TTC549 (cell line): Measurements from ENCODE around the gene ZNG1B.
"Not testable (repeated sequence)": the region's sequence is repeated elsewhere in the genome, so short reads cannot be mapped to it uniquely, and the experiment has no call there.

Source experiments
- FAIRE-seq: peaks from 2 replicates; lab custom pipeline; 2012; peaks lifted over from hg19 to GRCh38; lab: Jason Lieb, UNC

ZNG1B gene

GRCh38 chr2:113503094-113504042 lies 65.9 kb downstream of the ZNG1B start:
- not testable (repeated sequence) for FAIRE-seq

GRCh38 chr2:113504081-113504480 lies 66.6 kb downstream of the ZNG1B start:
- not testable (repeated sequence) for FAIRE-seq

- not testable (repeated sequence) for FAIRE-seq
Observed at GRCh38 chr2:113507394-113508140, 70.1 kb downstream of the ZNG1B start.

DNA sequence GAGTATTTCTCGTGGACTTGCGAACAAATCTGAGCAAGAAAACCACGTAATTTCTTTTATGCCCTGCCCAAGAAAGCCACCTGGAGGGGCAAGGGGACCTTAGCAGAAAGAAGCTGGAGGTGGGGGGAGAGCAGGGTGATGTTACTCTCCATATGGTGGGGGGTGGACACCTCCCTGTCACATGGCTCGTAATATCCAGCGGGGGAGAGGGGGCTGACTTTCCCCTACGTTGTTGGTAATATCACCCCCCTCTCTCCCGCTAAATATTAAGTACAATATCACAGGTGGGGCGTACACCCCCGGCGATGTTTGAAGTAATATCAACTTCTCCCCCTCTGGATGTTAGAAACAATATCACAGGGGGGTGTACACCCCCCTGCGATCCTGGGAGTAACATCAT lies 70.7 kb downstream of the ZNG1B start:
- not testable (repeated sequence) for FAIRE-seq

- FAIRE-seq = not testable (repeated sequence)
Observed at GRCh38 chr2:113510913-113511312, 73.4 kb downstream of the ZNG1B start.

- not testable (repeated sequence) for FAIRE-seq
Observed at GRCh38 chr2:113511859-113512258, 74.4 kb downstream of the ZNG1B start.

GRCh38 chr2:113515457-113515856 lies 78.0 kb downstream of the ZNG1B start:
- not testable (repeated sequence) for FAIRE-seq

DNA sequence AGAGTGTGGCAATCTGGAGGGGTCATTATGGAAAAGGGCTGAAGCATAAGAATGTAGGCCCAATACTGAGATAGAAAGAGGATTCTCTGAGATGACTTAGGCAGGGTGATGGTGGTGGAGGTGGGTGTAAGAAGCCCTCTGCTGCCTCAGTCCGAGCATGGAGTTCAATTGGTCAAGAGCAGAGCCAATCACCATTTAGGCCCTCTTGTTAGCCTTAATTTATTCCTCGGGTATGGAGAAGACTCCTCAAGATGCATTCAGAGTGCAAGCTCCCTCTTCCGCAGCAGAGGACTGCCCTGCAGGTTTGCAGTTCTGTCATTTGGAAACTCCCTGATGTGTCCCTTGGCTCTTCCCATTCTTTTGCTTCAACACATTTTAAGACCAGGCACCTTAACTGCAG lies 78.5 kb downstream of the ZNG1B start:
- not testable (repeated sequence) for FAIRE-seq

DNA sequence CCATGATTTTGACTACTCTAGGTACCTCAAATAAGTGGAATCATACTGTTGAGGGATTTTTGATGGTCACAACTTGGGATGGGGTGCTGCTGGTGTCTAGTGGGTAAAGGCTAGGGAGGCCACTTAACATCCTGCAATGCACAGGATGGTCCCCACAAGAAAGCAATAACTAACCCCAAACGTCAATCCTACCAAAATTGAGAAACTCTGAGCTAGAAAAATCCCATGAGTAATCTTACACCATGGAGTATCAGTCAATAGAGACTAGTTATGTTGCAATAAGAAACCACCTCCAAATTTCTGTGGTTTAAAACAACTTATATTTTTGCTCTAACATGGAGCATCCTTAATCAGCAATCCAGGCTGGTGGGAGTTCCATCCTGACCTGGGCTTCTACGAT lies 79.5 kb downstream of the ZNG1B start:
- FAIRE-seq = not testable (repeated sequence)

GRCh38 chr2:113520837-113521236 lies 83.3 kb downstream of the ZNG1B start:
- FAIRE-seq = not testable (repeated sequence)

GRCh38 chr2:113521492-113521891 lies 84.0 kb downstream of the ZNG1B start:
- FAIRE-seq = not testable (repeated sequence)

DNA sequence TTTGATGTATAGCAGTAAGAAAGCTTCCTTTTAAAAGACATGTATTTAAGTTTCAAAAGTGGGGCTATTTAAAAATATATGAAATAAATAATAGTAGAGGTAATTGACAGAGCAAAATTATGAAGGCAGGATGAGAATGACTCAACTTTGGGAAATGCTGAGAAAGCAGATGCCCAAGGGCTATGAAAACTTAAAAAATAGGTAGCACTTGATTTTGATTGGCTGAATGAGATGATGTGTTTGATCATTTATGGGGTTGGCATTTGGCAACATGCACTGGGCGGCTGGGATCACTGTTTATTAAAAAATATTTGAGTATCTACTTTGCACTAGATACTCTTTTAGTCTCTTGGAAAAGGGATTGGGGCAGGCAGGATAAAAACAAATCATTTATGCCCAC lies 87.5 kb downstream of the ZNG1B start:
- FAIRE-seq = not testable (repeated sequence)

- FAIRE-seq = not testable (repeated sequence)
Observed at GRCh38 chr2:113527350-113528045, 90.0 kb downstream of the ZNG1B start.

DNA sequence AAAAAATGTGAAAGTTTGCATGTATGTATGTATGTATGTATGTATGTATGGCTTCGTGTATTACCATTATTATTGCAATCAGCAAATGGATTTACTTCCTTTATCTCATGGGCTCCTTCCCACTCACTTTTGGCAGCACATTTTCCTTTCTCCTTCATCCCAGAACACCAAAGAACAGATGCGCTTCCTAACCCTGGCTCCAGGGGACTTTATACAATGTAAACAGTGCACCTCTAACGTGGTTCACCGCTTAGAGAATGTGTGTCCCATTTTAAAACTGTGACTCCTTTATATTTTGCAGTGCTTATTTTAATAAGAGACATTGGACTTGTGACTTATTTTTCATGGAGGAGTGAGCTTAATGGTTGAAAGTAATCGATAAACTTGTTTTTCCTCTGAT lies 90.6 kb downstream of the ZNG1B start:
- not testable (repeated sequence) for FAIRE-seq

DNA sequence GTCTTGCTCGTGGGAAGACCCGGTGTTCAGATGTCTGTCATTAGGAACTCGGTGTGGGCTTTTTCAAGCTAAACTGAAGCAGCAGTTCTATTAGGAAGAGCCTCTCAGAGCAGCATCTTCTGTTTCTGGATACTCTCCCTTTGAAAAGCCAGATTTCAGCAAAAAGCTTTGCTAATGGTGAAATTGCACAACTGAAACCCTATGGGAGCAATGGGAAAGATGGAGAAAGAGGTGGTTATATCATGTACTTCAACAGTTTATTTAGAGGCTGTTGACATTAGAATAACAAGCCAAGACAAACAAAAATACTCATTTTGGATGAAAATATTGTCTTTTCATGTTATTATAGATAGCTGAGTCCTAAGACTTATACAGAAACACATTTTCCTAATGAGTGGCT lies 91.4 kb downstream of the ZNG1B start:
- FAIRE-seq = not testable (repeated sequence)

DNA sequence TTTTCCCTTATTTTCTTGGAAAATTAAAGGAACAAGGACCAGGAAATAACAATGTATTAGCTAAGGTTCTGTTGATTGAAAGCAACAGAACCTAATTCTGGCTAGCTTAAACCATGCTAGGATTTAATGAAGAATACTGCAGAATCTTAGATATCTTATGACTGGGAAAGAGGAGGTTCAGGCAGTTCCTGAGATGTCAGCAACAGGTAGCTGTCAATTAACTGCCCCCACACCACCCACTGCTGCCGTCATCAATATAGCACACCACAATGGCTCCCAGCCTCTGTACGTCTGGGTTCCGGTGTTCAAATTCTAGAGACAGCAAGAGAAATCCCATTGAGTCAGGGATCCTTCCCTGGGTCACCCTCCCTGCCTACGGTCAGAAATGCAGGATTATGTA lies 95.5 kb downstream of the ZNG1B start:
- FAIRE-seq = not testable (repeated sequence)

DNA sequence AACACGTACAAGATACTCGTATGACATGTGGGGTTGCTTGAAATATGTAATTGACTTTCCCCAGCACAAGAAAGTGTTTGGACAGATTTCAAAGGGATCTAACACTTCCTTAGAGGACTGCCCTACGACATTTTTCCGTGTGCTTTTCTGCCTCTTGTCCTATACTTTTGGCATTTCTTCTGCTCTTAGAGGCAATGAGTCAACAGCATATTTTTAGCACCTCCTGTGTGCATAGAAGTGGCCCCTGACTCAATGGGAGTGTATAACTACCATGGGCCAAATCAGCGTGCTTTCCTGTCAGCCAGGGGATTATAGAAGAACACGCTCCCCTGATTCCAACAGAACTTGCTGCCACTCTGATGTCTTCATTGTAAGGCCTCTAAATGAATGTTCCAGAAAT lies 99.1 kb downstream of the ZNG1B start:
- FAIRE-seq = not testable (repeated sequence)

GRCh38 chr2:113540834-113541203 lies 103.3 kb downstream of the ZNG1B start:
- FAIRE-seq = not testable (repeated sequence)

DNA sequence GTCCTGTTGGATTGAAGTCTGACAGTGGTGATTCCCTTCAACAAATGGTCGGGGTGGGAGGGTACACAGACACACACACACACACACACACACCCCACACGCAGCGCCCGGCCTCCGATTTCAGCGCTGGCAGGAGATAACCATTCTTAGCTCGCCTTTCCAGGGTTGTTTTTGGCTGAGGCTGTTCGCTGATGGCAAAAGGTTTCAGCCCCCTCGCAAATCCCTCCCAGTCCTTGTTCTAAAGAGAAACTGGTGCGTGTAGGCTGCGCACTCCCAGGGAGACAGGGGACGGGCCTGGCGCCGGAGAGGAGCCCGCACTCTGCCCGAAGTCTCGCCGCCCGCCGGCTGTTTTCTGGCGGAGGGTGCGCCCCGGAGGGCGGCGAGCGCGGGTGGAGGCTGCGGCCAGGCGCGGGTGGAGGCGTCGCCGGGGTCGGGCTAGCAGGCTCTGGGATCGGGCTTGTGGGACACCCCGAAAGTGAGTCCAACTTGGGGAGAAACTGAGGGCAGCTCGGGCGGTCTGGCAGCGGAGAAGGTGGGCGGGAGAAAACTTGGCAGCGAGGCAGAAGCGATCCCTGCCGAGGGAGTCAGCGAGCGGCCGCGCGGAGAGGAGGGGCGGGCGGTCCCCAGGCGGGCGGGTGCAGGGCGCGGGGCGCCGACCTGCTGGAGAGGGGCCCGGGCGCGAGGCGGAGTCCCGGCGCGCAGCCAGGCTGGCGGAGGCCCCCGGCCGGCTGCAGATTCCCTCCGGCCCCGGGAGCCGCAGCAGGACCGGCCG lies 103.9 kb downstream of the ZNG1B start:
- not testable (repeated sequence) for FAIRE-seq

- FAIRE-seq = not testable (repeated sequence)
Observed at GRCh38 chr2:113541976-113542485, 104.5 kb downstream of the ZNG1B start.

DNA sequence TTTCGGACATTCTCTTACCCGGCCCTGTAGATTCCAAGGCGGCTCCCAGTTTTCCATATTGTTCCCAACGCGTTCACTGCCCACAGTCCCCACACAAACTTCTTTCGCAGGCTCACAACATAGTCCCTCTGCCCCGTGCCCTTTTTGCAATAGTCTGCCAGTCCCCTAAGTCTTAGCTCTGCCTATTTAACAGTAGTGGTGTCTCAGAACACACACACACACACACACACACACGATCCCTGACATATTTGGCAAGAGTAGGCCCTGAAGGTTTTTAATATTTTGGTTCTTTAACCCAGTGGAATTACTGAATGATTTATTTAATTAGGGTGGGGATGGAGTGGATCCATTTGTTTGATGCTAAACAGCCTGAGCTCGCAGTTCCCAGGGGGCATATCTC lies 105.0 kb downstream of the ZNG1B start:
- not testable (repeated sequence) for FAIRE-seq
